ENCODE measurements around the gene SHH. TPM values are rescaled to one million over a fixed set of nuclear protein-coding genes. Genes with fewer than 3 reads are reported as not detected.

Gene SHH
- polyA plus RNA-seq, 1 donor (not counting 4 experiments of a cell fraction or from before 2014, with no cell fraction given) = not detected

GRCh38 chr7:155805826-155806095, 6.5 kb downstream of the SHH start:
- peak overlapping the region; percentile 81 for H3K4me2 ChIP-seq (ENCODE audit: control insufficient read depth, extremely low read depth, insufficient read depth, low read depth, low read length)
- TF ChIP-seq CTCF (optimal IDR thresholded peaks at IDR 0.05 in 1 of 3, IDR thresholded peaks at IDR 0.05 in 1 of 3, conservative IDR thresholded peaks at IDR 0.05 in 1 of 3; ENCODE audit: extremely low read depth in 1 of 3, insufficient read depth in 2 of 3, low read length in 3 of 3) (no peak), EZH2 (IDR thresholded peaks at IDR 0.05; ENCODE audit: low read length) (no peak)
- H3K9ac ChIP-seq (ENCODE audit: control insufficient read depth, extremely low read depth, insufficient read depth, low read length) = no peak overlapping the region
- H3K27ac ChIP-seq (ENCODE audit: control insufficient read depth, insufficient read depth, low read length) = no peak overlapping the region
- peak overlapping the region; percentile 31 to 67 (median 51) for H3K4me3 ChIP-seq (ENCODE audit: control insufficient read depth in 2 of 3, extremely low read depth in 1 of 3, insufficient read depth in 2 of 3, low read depth in 1 of 3, low read length in 3 of 3)
- peak overlapping the region; percentile 64 for H2AFZ ChIP-seq (ENCODE audit: control insufficient read depth, low read length)
- DNase-seq (ENCODE audit: low read depth, low spot score) (no peak), FAIRE-seq (no peak)
- H3K79me2 ChIP-seq (ENCODE audit: control insufficient read depth, insufficient read depth, low read length) = no peaks in the 10 kb centered on the region
- no peaks in the 10 kb centered on the region for H3K36me3 ChIP-seq (ENCODE audit: control insufficient read depth in 2 of 2, extremely low read depth in 1 of 2, insufficient read depth in 2 of 2, low read length in 2 of 2)
- H4K20me1 ChIP-seq (ENCODE audit: control insufficient read depth, extremely low read depth, insufficient read depth, low read length) = no peaks in the 10 kb centered on the region
- dilution Hi-C loops (cut with MboI; ENCODE audit: extremely low pct_ligation_motif_present, low sequenced_read_pairs) = loop anchor here (25.0 kb wide), 1 partner anchor 882 kb away; no protein-coding TSS in a partner anchor
- H3K4me1 ChIP-seq (ENCODE audit: control insufficient read depth, extremely low read depth, insufficient read depth, low read length) = peaks cover 13% of the 10 kb centered on the region
- H3K9me3 ChIP-seq (ENCODE audit: control insufficient read depth, low read depth, low read length) = no peaks in the 10 kb centered on the region
- H3K9me1 ChIP-seq (ENCODE audit: control insufficient read depth, extremely low read depth, insufficient read depth, low read length) = no peaks in the 10 kb centered on the region
- peaks cover 91% of the 10 kb centered on the region for H3K27me3 ChIP-seq (ENCODE audit: control insufficient read depth, extremely low read depth, insufficient read depth, low read length)

- DNase-seq (ENCODE audit: low read depth, low spot score) (no peak), FAIRE-seq (no peak)
- peak overlapping the region; percentile 81 for H3K4me2 ChIP-seq (ENCODE audit: control insufficient read depth, extremely low read depth, insufficient read depth, low read depth, low read length)
- H3K9ac ChIP-seq (ENCODE audit: control insufficient read depth, extremely low read depth, insufficient read depth, low read length) = no peak overlapping the region
- peaks cover 13% of the 10 kb centered on the region for H3K4me1 ChIP-seq (ENCODE audit: control insufficient read depth, extremely low read depth, insufficient read depth, low read length)
- dilution Hi-C loops (cut with MboI; ENCODE audit: extremely low pct_ligation_motif_present, low sequenced_read_pairs) = loop anchor here (25.0 kb wide), 1 partner anchor 882 kb away; no protein-coding TSS in a partner anchor
- H2AFZ ChIP-seq (ENCODE audit: control insufficient read depth, low read length) = peak overlapping the region; percentile 64
- H3K9me3 ChIP-seq (ENCODE audit: control insufficient read depth, low read depth, low read length) = no peaks in the 10 kb centered on the region
- no peaks in the 10 kb centered on the region for H3K36me3 ChIP-seq (ENCODE audit: control insufficient read depth in 2 of 2, extremely low read depth in 1 of 2, insufficient read depth in 2 of 2, low read length in 2 of 2)
- no peaks in the 10 kb centered on the region for H3K9me1 ChIP-seq (ENCODE audit: control insufficient read depth, extremely low read depth, insufficient read depth, low read length)
- H4K20me1 ChIP-seq (ENCODE audit: control insufficient read depth, extremely low read depth, insufficient read depth, low read length) = no peaks in the 10 kb centered on the region
- no peak overlapping the region for H3K27ac ChIP-seq (ENCODE audit: control insufficient read depth, insufficient read depth, low read length)
- TF ChIP-seq EZH2 (IDR thresholded peaks at IDR 0.05; ENCODE audit: low read length) (no peak), CTCF (optimal IDR thresholded peaks at IDR 0.05 in 1 of 3, IDR thresholded peaks at IDR 0.05 in 1 of 3, conservative IDR thresholded peaks at IDR 0.05 in 1 of 3; ENCODE audit: extremely low read depth in 1 of 3, insufficient read depth in 2 of 3, low read length in 3 of 3) (peak; percentile 11 to 78 (median 63))
- no peaks in the 10 kb centered on the region for H3K79me2 ChIP-seq (ENCODE audit: control insufficient read depth, insufficient read depth, low read length)
- peak overlapping the region; percentile 31 to 67 (median 51) for H3K4me3 ChIP-seq (ENCODE audit: control insufficient read depth in 2 of 3, extremely low read depth in 1 of 3, insufficient read depth in 2 of 3, low read depth in 1 of 3, low read length in 3 of 3)
- peaks cover 91% of the 10 kb centered on the region for H3K27me3 ChIP-seq (ENCODE audit: control insufficient read depth, extremely low read depth, insufficient read depth, low read length)
These were observed 7.1 kb downstream of the SHH start for GRCh38 chr7:155804897-155805825.
